ENCODE measurements around the gene ACOT13.

DNA sequence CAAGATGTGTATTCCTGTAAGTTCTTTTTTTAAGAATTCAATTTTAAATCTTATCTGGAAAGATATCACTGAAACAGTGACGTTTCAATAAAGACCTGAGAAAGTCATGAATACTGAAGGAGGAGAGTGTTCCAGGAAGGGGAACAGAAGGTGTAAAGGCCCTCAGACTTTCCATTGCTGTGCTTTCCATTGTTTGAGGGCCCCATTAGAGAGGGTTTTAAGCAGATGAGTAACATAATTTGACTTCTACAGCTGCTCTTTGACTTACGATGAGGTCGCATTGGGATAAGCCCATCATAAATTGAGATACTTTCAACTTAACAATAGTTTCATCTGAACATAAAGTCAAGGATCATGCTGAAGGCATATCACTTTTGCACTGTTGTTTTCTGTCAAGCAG is 24.7 kb downstream of the ACOT13 start:
- TF ChIP-seq, protein P1, sequence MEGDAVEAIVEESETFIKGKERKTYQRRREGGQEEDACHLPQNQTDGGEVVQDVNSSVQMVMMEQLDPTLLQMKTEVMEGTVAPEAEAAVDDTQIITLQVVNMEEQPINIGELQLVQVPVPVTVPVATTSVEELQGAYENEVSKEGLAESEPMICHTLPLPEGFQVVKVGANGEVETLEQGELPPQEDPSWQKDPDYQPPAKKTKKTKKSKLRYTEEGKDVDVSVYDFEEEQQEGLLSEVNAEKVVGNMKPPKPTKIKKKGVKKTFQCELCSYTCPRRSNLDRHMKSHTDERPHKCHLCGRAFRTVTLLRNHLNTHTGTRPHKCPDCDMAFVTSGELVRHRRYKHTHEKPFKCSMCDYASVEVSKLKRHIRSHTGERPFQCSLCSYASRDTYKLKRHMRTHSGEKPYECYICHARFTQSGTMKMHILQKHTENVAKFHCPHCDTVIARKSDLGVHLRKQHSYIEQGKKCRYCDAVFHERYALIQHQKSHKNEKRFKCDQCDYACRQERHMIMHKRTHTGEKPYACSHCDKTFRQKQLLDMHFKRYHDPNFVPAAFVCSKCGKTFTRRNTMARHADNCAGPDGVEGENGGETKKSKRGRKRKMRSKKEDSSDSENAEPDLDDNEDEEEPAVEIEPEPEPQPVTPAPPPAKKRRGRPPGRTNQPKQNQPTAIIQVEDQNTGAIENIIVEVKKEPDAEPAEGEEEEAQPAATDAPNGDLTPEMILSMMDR (conservative IDR thresholded peaks at IDR 0.05 in 1 of 2, IDR thresholded peaks at IDR 0.05 in 1 of 2; ENCODE audit: low read depth in 1 of 2, low read length in 2 of 2), result no peak
- no peak for TF ChIP-seq EZH2 (IDR thresholded peaks at IDR 0.05; ENCODE audit: low read length, missing control alignments)

Measured in fibroblast of lung (primary cell).